Measurements from ENCODE around the gene KAT2B. TPM values are rescaled to one million over a fixed set of nuclear protein-coding genes. Genes with fewer than 3 reads are reported as not detected.

KAT2B gene
- total and polyA plus RNA-seq, 2 of the 13 experiments (the other 11 are each of a cell fraction or from before 2014, with no cell fraction given): 0.97 to 1.7 TPM

Small RNA genes lying within 50 kb of the gene (microRNA-seq; reads per million reads assigned to microRNA genes)
- gene MIR3135A: not detected

Small RNA genes lying within 50 kb of the gene (small RNA-seq; reads per million reads assigned to genes)
- gene MIR3135A (ENCODE audit: insufficient read depth in 2 of 3, insufficient read length in 3 of 3, low read depth in 2 of 3, low replicate concordance in 1 of 3) (0 reads per million in 3 experiments), gene RNU4-85P (ENCODE audit: insufficient read depth in 2 of 3, insufficient read length in 3 of 3, low read depth in 2 of 3, low replicate concordance in 1 of 3) (0 reads per million in 3 experiments), gene RPL39P18 (ENCODE audit: insufficient read depth in 2 of 3, insufficient read length in 3 of 3, low read depth in 2 of 3, low replicate concordance in 1 of 3) (0 reads per million in 3 experiments)

Other genes starting within 250 kb of the KAT2B start
- gene EFHB, start 106.2 kb upstream of the KAT2B start, total RNA-seq (2016; rRNA removed; fragmentation: Illumina TruSeq; extraction: Trizol): 0.15 TPM in 1 of 2 replicates, not detected in the other
- 0.42 and 0.69 TPM in 2 replicates for gene EFHB, start 106.2 kb upstream of the KAT2B start, polyA plus RNA-seq (2011; rRNA removed)
- 27.1 and 29.3 TPM in 2 replicates for gene RAB5A, start 93.3 kb upstream of the KAT2B start, total RNA-seq (2016; rRNA removed; fragmentation: Illumina TruSeq; extraction: Trizol)
- gene RAB5A, start 93.3 kb upstream of the KAT2B start, polyA plus RNA-seq (2011; rRNA removed): 13.5 and 16.0 TPM in 2 replicates
- not detected in 2 replicates for gene PP2D1, start 28.2 kb upstream of the KAT2B start, total RNA-seq (2016; rRNA removed; fragmentation: Illumina TruSeq; extraction: Trizol)
- gene PP2D1, start 28.2 kb upstream of the KAT2B start, polyA plus RNA-seq (2011; rRNA removed): not detected in 2 replicates
- 16.1 and 23.8 TPM in 2 replicates for gene SGO1, start 145.8 kb downstream of the KAT2B start, total RNA-seq (2016; rRNA removed; fragmentation: Illumina TruSeq; extraction: Trizol)
- gene SGO1, start 145.8 kb downstream of the KAT2B start, polyA plus RNA-seq (2011; rRNA removed): 1.4 and 2.1 TPM in 2 replicates